GM19238 (cell line): ENCODE measurements around the gene MCTP1.
"Not testable (repeated sequence)": the region's sequence is repeated elsewhere in the genome, so short reads cannot be mapped to it uniquely, and the experiment has no call there.

Source experiments
- DNase-seq: peaks from one replicate; pipeline ENCODE4 v3.0.0; 2011; ENCODE audit warnings: low spot score; ENCODE audit not compliant: insufficient read length

Gene MCTP1

GRCh38 chr5:95184924-95185323 is 100.0 kb downstream of the MCTP1 start:
- no peak for DNase-seq

DNA sequence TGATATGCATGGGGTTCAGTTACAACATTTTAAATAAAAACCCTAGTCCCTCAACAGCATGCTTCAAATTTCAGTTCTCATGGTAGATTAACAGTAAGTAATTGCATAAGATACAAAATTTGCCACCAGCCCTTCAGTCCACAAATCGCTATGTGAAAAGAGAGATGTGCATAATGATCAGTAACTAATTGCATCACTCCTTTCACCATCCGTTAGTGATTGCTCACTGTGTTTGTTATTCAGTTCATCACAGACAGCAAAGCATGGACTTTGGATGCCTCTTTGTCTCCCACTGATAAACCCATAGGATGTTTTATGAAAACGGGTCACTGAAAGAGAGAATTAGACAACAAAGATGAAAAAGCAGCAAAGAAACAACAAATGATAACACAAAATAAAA is 103.2 kb downstream of the MCTP1 start:
- DNase-seq, result no peak

GRCh38 chr5:95178046-95178651 is 106.7 kb downstream of the MCTP1 start:
- DNase-seq, result no peak

DNA sequence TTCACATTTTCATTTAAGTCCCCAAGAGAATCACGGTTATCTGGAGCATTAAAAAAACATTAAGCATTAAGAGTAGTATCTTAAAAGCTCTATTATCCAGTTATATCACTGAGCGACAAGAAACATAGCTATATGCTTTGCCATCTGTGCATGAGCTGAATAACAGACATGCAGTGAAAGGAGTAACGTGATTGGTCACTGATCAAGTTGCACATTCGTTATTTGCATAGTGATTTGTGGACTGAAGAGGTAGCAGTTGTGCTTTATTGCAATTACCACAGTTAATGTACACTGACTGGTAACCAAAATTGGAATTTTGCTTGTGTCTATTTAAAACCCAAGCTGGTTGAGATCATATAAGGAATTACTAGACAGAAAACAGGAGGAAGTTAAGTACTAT is 107.4 kb downstream of the MCTP1 start:
- no peak for DNase-seq

DNA sequence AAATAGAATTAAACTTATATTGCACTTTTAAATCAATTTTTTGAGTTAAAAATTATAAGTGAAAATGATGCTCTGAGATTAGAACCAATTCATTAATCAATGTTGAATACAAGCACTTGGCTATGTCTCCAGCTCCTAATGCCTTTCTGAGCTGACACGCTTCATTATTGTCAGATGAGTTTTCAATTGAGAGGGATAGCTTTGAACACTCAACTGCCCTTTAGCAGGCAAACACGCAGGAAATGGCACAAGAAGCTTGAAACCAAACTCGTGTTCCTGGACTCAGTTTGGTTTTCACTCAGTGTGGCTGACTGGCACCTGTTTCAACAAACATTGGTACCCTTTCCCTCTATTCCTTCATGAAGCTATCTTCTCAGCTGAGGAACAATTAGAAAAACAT is 109.8 kb downstream of the MCTP1 start:
- DNase-seq, result no peak

DNA sequence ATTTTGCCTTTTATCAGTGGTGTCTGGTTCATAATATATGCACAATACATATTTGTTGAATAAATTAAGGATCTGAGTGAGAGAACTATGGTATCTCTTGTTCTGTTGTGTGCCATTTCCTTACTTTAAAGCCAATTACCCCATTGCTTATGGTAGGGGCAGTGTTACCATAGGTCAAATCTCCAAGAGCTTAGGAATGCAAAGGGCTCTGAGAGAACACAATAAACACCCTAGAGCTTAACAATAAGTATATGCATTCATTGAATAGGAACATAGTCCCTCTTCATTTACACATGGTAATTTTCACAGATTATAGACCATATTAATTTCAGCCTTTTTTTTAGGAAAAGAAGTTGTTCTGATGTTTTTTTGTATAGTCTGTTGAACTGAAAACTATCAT is 112.2 kb downstream of the MCTP1 start:
- no peak for DNase-seq

GRCh38 chr5:95164861-95165260 is 120.0 kb downstream of the MCTP1 start:
- no peak for DNase-seq

- DNase-seq, result no peak
These were observed 121.8 kb downstream of the MCTP1 start for GRCh38 chr5:95163079-95163478.

- DNase-seq, result no peak
These were observed 122.5 kb downstream of the MCTP1 start for GRCh38 chr5:95162231-95162992.

GRCh38 chr5:95159603-95160002 is 125.3 kb downstream of the MCTP1 start:
- DNase-seq, result no peak

GRCh38 chr5:95155888-95156287 is 129.0 kb downstream of the MCTP1 start:
- DNase-seq, result no peak

DNA sequence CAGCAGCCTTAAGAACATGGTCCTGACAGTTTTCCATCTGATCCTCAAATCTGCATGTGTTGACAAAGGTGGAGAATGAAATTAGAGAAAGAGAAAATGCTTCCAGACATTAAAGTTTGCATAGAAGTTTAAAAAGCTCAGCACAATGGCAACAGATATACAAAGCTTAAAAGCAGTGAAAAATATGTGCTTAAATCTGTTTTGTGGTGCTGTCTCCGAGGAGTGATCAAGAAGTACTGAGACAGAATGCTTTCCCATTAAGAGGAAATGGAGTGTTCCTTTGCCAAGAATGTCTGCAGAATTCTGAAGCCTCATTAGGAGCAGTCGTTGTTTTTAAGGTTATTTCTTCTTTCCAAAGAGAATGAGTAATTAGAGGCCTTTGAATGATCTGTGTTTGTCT is 131.4 kb downstream of the MCTP1 start:
- no peak for DNase-seq

GRCh38 chr5:95152535-95152934 is 132.4 kb downstream of the MCTP1 start:
- DNase-seq, result no peak

GRCh38 chr5:95152131-95152530 is 132.8 kb downstream of the MCTP1 start:
- no peak for DNase-seq

GRCh38 chr5:95151694-95152093 is 133.2 kb downstream of the MCTP1 start:
- no peak for DNase-seq

GRCh38 chr5:95149387-95149786 is 135.5 kb downstream of the MCTP1 start:
- DNase-seq, result no peak

DNA sequence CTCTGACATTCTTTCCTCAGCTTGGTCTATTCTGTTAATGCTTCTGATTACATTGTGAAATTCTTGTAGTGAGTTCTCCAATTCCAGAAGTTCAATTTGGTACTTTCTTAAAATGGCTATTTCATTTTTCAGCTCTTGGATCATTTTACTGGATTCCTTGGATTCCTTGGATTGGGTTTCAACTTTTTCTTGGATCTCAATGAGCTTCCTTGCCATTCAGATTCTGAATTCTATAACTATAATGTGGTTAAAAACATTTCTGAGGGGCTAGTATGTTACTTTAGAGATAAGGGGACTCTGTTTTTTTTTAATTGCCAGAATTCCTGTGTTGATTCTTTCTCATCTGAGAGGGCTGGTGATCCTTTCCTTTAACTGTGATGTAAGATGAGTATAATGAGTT is 136.4 kb downstream of the MCTP1 start:
- DNase-seq, result no peak

- not testable (repeated sequence) for DNase-seq
These were observed 141.0 kb downstream of the MCTP1 start for GRCh38 chr5:95143858-95144257.

DNA sequence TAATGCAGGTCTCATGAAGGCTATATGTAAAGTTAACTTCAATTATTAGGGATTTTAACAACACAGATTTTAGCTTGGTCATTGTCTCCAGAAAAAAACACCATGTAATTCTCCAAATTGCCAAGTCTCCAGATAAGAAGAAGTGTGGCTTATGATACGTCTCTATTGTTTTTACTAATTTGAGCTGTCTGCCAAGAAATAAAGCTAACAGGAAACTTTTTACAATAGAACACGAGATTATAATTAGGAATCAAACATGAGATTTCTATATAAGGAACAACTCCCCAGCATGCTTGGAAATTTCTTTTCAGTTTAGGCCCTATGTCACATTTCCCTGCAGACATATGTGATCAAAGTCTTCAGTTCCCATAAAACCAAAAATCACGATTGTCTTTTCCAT is 142.7 kb downstream of the MCTP1 start:
- no peak for DNase-seq

GRCh38 chr5:95141141-95141540 is 143.8 kb downstream of the MCTP1 start:
- no peak for DNase-seq

- no peak for DNase-seq
These were observed 150.6 kb downstream of the MCTP1 start for GRCh38 chr5:95134326-95134725.

DNA sequence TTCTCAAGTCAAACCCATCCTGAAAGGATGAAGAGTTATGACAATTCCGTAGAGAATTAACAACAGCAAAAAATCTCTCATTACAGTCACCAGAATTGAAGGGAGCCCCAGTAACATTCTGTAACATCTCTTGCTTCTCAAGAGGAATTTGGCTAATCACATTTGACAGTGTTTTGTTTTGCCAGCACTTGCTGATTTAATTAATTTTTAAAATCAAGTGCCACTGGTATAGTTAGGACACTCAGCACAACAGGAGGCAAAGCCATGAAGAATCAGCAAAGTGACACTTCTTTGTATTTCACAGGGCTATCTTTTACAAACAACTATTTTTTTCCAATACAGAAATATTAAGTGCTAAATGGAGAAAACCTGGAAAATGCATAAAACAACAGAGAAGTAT is 152.8 kb downstream of the MCTP1 start:
- no peak for DNase-seq

- no peak for DNase-seq
These were observed 154.0 kb downstream of the MCTP1 start for GRCh38 chr5:95130941-95131340.
